Gastroesophageal sphincter (tissue), 3 donors: ENCODE results near the gene ELP2.

Experiments
- POLR2A ChIP-seq, 2 donors: fragments of 450-650 bp; IDR thresholded peaks; one replicate each; pipeline ENCODE4 v1.6.1; 2017; ENCODE audit warnings: antibody characterized with exemption in 2 of 2, mild to moderate bottlenecking in 2 of 2, moderate library complexity in 1 of 2
- POLR2AphosphoS5 ChIP-seq: sonication (generic); formaldehyde crosslinking; IDR thresholded peaks from one replicate; pipeline ENCODE4 v1.6.1; 2017; ENCODE audit warnings: antibody characterized with exemption
- TF ChIP-seq, protein P1 (sequence below), 4 experiments: fragments of 200-600 bp in 2 of 4; fragments of 450-650 bp in 2 of 4; sonication (generic) in 1 of 4; IDR thresholded peaks; one replicate each; pipeline ENCODE4 v1.5.1; 2017 to 2019; ENCODE audit warnings: antibody characterized with exemption in 4 of 4, mild to moderate bottlenecking in 2 of 4, moderate library complexity in 2 of 4

DNA sequence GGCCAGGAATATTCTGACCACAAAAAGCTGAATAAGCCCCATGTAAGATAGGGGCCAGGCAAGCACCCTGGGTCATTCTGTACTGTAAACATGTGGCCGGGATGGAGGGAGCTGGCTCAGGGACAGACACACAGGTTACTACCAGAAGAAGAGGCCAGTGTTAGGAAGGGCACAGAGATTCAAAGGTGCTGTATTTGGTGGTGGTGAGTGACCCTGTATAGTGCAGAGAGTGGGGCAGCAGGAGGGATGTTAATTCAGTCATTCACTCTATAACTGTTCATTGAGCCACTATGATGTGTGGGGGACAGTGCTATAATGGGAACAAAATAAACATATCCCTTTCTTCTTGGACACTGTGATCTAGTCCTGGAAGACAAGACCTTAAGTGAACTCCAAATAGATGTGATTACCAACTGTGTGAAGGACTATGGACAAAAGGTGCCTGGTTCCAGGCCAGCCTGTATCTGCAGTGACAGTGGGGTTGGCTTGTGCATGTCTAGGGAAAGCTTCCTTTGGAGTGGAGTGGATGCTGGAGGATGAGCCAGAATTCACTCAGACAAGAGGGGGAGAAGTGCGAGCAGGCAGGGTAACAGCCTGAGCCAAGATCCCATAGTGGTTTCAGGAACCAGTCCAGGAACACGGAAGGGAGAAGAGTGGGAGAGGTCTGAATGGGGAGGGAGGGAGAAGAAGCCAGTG is 65.9 kb downstream of the ELP2 start:
- TF ChIP-seq, protein P1, sequence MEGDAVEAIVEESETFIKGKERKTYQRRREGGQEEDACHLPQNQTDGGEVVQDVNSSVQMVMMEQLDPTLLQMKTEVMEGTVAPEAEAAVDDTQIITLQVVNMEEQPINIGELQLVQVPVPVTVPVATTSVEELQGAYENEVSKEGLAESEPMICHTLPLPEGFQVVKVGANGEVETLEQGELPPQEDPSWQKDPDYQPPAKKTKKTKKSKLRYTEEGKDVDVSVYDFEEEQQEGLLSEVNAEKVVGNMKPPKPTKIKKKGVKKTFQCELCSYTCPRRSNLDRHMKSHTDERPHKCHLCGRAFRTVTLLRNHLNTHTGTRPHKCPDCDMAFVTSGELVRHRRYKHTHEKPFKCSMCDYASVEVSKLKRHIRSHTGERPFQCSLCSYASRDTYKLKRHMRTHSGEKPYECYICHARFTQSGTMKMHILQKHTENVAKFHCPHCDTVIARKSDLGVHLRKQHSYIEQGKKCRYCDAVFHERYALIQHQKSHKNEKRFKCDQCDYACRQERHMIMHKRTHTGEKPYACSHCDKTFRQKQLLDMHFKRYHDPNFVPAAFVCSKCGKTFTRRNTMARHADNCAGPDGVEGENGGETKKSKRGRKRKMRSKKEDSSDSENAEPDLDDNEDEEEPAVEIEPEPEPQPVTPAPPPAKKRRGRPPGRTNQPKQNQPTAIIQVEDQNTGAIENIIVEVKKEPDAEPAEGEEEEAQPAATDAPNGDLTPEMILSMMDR (IDR thresholded peaks at IDR 0.05): no peak
- no peak for TF ChIP-seq POLR2A (IDR thresholded peaks at IDR 0.05)
- no peak for TF ChIP-seq POLR2AphosphoS5
